GM12874 (cell line): ENCODE measurements around the gene IFITM2.
A peak's percentile ranks its signal among the peaks of the same experiment; 100 is the strongest.

Experiments used
- TF ChIP-seq, protein P1 (sequence below): IDR thresholded peaks from 2 replicates; pipeline ENCODE4 v1.5.1; 2011; ENCODE audit warnings: low read depth, mild to moderate bottlenecking, control low read depth, low read length, moderate library complexity; ENCODE audit not compliant: insufficient read depth

Gene IFITM2

DNA sequence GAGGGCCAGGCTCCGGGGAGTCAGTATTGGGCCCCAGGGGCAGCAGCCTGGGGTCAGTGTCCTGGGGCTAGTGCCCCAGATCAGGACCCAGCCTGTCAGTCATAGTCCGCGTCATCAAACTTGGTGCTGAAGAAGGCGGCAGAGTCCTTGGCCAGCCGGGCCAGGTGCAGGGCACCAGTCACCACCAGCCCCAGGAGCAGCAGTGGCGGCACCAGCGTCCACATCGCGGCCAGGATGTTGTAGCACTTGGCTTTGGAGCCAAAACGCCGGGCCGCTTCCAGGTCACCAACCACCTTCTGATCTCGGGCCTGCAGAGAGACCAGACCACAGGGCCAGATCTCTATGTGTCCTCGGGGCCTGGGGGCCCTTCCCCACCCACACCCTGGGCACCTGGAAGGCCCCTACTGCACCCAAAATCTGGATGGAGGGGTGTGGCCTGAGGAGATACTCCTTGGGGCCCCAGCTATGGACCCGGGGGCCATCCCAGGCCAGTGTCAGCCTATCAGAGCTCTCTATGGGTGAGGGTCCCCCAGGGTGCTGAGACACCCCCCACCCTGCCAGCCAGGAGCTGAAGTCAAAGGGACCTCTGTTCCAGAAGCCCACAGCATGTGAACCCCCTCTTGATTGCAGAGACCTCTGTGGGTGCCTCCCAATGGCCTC lies 9.1 kb upstream of the IFITM2 start:
- TF ChIP-seq, protein P1, sequence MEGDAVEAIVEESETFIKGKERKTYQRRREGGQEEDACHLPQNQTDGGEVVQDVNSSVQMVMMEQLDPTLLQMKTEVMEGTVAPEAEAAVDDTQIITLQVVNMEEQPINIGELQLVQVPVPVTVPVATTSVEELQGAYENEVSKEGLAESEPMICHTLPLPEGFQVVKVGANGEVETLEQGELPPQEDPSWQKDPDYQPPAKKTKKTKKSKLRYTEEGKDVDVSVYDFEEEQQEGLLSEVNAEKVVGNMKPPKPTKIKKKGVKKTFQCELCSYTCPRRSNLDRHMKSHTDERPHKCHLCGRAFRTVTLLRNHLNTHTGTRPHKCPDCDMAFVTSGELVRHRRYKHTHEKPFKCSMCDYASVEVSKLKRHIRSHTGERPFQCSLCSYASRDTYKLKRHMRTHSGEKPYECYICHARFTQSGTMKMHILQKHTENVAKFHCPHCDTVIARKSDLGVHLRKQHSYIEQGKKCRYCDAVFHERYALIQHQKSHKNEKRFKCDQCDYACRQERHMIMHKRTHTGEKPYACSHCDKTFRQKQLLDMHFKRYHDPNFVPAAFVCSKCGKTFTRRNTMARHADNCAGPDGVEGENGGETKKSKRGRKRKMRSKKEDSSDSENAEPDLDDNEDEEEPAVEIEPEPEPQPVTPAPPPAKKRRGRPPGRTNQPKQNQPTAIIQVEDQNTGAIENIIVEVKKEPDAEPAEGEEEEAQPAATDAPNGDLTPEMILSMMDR, result no peak

DNA sequence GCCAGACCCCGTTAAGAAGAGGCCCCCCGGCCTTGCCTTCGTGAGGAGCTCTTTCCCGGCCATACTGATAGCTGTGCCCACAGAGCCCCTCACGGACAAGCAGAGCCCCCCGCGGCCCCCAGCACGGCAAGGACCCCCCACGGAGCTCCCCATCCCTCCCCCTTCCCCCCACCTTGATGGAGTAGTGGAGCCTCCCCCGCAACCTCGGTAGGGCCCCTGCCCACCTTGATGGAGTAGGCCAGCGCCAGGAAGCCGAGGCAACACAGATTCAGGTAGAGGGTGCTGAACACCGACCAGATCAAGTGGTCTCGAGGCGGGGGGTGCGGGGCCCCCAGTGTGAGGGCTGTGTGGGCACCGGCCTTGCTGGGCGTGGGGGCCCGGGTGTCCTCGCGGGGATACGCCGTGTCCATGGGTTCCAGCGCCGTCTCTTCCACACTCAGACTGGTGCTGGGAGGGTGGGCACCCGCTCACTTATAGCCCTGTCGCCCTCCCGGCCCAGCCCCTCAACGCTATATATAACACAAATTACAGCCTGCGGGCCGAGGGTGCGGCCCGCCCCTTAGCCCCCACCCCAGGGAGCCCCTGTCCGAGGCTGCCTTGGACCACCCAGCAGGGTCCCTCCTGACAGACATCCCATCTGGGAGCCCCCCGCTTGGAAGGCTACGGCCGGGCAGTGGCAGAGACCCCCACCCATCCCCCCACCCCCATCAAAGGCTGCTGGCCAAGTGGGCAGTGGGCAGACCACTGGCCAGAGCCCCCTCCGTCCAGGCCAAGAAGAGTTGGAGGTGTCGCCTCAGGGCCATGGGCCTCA lies 8.3 kb upstream of the IFITM2 start, which contains the start of gene IFITM5:
Gene IFITM5 (minus strand): TSS at position 446 of the 811 bp plus-strand sequence. CDS start 36 bp downstream, at position 410.
- TF ChIP-seq, protein P1, result no peak

- TF ChIP-seq, protein P1, result no peak
These were observed 7.5 kb upstream of the IFITM2 start for GRCh38 chr11:299951-300735.

DNA sequence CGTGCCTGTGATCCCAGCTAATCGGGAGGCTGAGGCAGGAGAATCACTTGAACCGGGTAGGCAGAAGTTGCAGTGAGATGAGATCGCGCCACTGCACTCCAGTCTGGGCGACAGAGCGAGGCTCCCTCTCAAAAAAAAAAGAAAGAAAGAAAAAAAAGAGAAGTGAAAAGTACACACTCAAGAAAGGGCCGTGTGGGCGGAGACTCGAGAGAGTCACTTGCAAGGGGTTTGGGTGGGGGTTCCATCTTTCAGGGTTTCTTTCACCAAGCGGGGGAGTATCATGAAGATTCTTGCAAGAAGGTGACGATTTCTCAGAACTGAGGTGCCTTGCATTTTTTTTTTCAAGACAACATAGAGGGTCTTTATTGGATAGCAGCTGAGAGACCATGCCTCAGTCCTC lies 4.3 kb upstream of the IFITM2 start:
- TF ChIP-seq, protein P1, result no peak

- TF ChIP-seq, protein P1, result no peak
These were observed 3.5 kb upstream of the IFITM2 start for GRCh38 chr11:304061-304506.

GRCh38 chr11:304915-305843 lies 2.4 kb upstream of the IFITM2 start:
- TF ChIP-seq, protein P1, result peak; percentile 55; the same call in 1 of the 2 replicates
